Activated naive CD8-positive, alpha-beta T cell (primary cell): ENCODE data around the gene EFHD1.

Experiments
- H3K27ac Mint-ChIP-seq: one replicate; pipeline ENCODE4 v1.8.0; 2021; ENCODE audit warnings: mixed read lengths
- H3K27me3 Mint-ChIP-seq: one replicate; pipeline ENCODE4 v1.8.0; 2021; ENCODE audit warnings: mixed read lengths
- H3K36me3 Mint-ChIP-seq: one replicate; pipeline ENCODE4 v1.8.0; 2021; ENCODE audit warnings: mixed read lengths
- H3K4me1 Mint-ChIP-seq: one replicate; pipeline ENCODE4 v1.8.0; 2021; ENCODE audit warnings: low read depth, mixed read lengths
- H3K4me3 Mint-ChIP-seq: one replicate; pipeline ENCODE4 v1.8.0; 2021; ENCODE audit warnings: mild to moderate bottlenecking, mixed read lengths
- H3K9me3 Mint-ChIP-seq: one replicate; pipeline ENCODE4 v1.8.0; 2021; ENCODE audit warnings: low read depth, mixed read lengths

Gene EFHD1

GRCh38 chr2:232607011-232607410 lies 26.4 kb upstream of the EFHD1 start:
- H3K27me3 Mint-ChIP-seq, result no peaks in the 10 kb centered on the region
- H3K36me3 Mint-ChIP-seq, result no peaks in the 10 kb centered on the region
- no peaks in the 10 kb centered on the region for H3K9me3 Mint-ChIP-seq
- H3K27ac Mint-ChIP-seq, result no peak overlapping the region
- peaks cover 5% of the 10 kb centered on the region for H3K4me1 Mint-ChIP-seq
- H3K4me3 Mint-ChIP-seq, result no peak overlapping the region

GRCh38 chr2:232609607-232610006 lies 23.8 kb upstream of the EFHD1 start:
- no peaks in the 10 kb centered on the region for H3K36me3 Mint-ChIP-seq
- no peak overlapping the region for H3K27ac Mint-ChIP-seq
- H3K27me3 Mint-ChIP-seq, result no peaks in the 10 kb centered on the region
- H3K4me3 Mint-ChIP-seq, result no peak overlapping the region
- H3K4me1 Mint-ChIP-seq, result peaks cover 4% of the 10 kb centered on the region
- no peaks in the 10 kb centered on the region for H3K9me3 Mint-ChIP-seq

- Mint-ChIP-seq H3K27me3 (no peaks in the 10 kb centered on the region), H3K4me1 (peaks cover 4% of the 10 kb centered on the region), H3K27ac (no peak overlapping the region), H3K9me3 (no peaks in the 10 kb centered on the region), H3K36me3 (no peaks in the 10 kb centered on the region), H3K4me3 (no peak overlapping the region)
Observed at GRCh38 chr2:232610081-232610480, 23.3 kb upstream of the EFHD1 start.

- Mint-ChIP-seq H3K4me1 (peaks cover 2% of the 10 kb centered on the region), H3K9me3 (no peaks in the 10 kb centered on the region), H3K27ac (no peak overlapping the region), H3K36me3 (no peaks in the 10 kb centered on the region), H3K27me3 (no peaks in the 10 kb centered on the region), H3K4me3 (no peak overlapping the region)
Observed at GRCh38 chr2:232611061-232611460, 22.3 kb upstream of the EFHD1 start.

- H3K27ac Mint-ChIP-seq, result no peak overlapping the region
- no peaks in the 10 kb centered on the region for H3K27me3 Mint-ChIP-seq
- no peak overlapping the region for H3K4me3 Mint-ChIP-seq
- H3K4me1 Mint-ChIP-seq, result no peaks in the 10 kb centered on the region
- no peaks in the 10 kb centered on the region for H3K36me3 Mint-ChIP-seq
- no peaks in the 10 kb centered on the region for H3K9me3 Mint-ChIP-seq
Observed at GRCh38 chr2:232611559-232612218, 21.7 kb upstream of the EFHD1 start.

GRCh38 chr2:232613538-232614134 lies 19.8 kb upstream of the EFHD1 start:
- no peak overlapping the region for H3K4me3 Mint-ChIP-seq
- no peaks in the 10 kb centered on the region for H3K27me3 Mint-ChIP-seq
- no peaks in the 10 kb centered on the region for H3K9me3 Mint-ChIP-seq
- no peaks in the 10 kb centered on the region for H3K4me1 Mint-ChIP-seq
- no peak overlapping the region for H3K27ac Mint-ChIP-seq
- H3K36me3 Mint-ChIP-seq, result no peaks in the 10 kb centered on the region

- no peak overlapping the region for H3K4me3 Mint-ChIP-seq
Observed at GRCh38 chr2:232615339-232615738, 18.1 kb upstream of the EFHD1 start.

GRCh38 chr2:232621186-232621585 lies 12.2 kb upstream of the EFHD1 start:
- Mint-ChIP-seq H3K27ac (no peak overlapping the region), H3K27me3 (peaks cover 3% of the 10 kb centered on the region), H3K4me1 (no peaks in the 10 kb centered on the region), H3K4me3 (no peak overlapping the region), H3K36me3 (no peaks in the 10 kb centered on the region), H3K9me3 (no peaks in the 10 kb centered on the region)

More at GRCh38 chr2:232615339-232615738, 18.1 kb upstream of the EFHD1 start:
- Mint-ChIP-seq H3K36me3 (no peaks in the 10 kb centered on the region), H3K27me3 (no peaks in the 10 kb centered on the region), H3K27ac (no peak overlapping the region), H3K4me1 (no peaks in the 10 kb centered on the region), H3K9me3 (no peaks in the 10 kb centered on the region)

GRCh38 chr2:232622563-232622962 lies 10.8 kb upstream of the EFHD1 start:
- H3K4me3 Mint-ChIP-seq, result no peak overlapping the region
- H3K4me1 Mint-ChIP-seq, result no peaks in the 10 kb centered on the region

GRCh38 chr2:232623768-232624765 lies 9.3 kb upstream of the EFHD1 start:
- peaks cover 3% of the 10 kb centered on the region for H3K27me3 Mint-ChIP-seq

More at GRCh38 chr2:232622563-232622962, 10.8 kb upstream of the EFHD1 start:
- Mint-ChIP-seq H3K27me3 (peaks cover 3% of the 10 kb centered on the region), H3K27ac (no peak overlapping the region), H3K9me3 (no peaks in the 10 kb centered on the region), H3K36me3 (no peaks in the 10 kb centered on the region)

GRCh38 chr2:232626584-232626983 lies 6.8 kb upstream of the EFHD1 start:
- Mint-ChIP-seq H3K9me3 (no peaks in the 10 kb centered on the region), H3K27me3 (peaks cover 11% of the 10 kb centered on the region), H3K27ac (no peak overlapping the region), H3K36me3 (no peaks in the 10 kb centered on the region), H3K4me1 (no peaks in the 10 kb centered on the region), H3K4me3 (no peak overlapping the region)

More at GRCh38 chr2:232623768-232624765, 9.3 kb upstream of the EFHD1 start:
- Mint-ChIP-seq H3K4me1 (no peaks in the 10 kb centered on the region), H3K36me3 (no peaks in the 10 kb centered on the region), H3K27ac (no peak overlapping the region), H3K9me3 (no peaks in the 10 kb centered on the region), H3K4me3 (no peak overlapping the region)

GRCh38 chr2:232628466-232629128 lies 4.8 kb upstream of the EFHD1 start:
- Mint-ChIP-seq H3K27ac (no peak overlapping the region), H3K27me3 (peaks cover 14% of the 10 kb centered on the region), H3K9me3 (no peaks in the 10 kb centered on the region), H3K4me1 (peaks cover 8% of the 10 kb centered on the region), H3K36me3 (no peaks in the 10 kb centered on the region), H3K4me3 (no peak overlapping the region)

GRCh38 chr2:232629129-232629475 lies 4.3 kb upstream of the EFHD1 start:
- H3K36me3 Mint-ChIP-seq, result no peaks in the 10 kb centered on the region
- no peaks in the 10 kb centered on the region for H3K9me3 Mint-ChIP-seq
- no peak overlapping the region for H3K27ac Mint-ChIP-seq
- peaks cover 14% of the 10 kb centered on the region for H3K27me3 Mint-ChIP-seq
- H3K4me1 Mint-ChIP-seq, result peaks cover 8% of the 10 kb centered on the region
- H3K4me3 Mint-ChIP-seq, result no peak overlapping the region

GRCh38 chr2:232632229-232632903 lies 1.0 kb upstream of the EFHD1 start:
- H3K4me1 Mint-ChIP-seq, result peaks cover 15% of the 10 kb centered on the region
- peak overlapping the region; percentile 52 for H3K4me3 Mint-ChIP-seq
- no peaks in the 10 kb centered on the region for H3K36me3 Mint-ChIP-seq
- H3K9me3 Mint-ChIP-seq, result no peaks in the 10 kb centered on the region
- no peak overlapping the region for H3K27ac Mint-ChIP-seq
- H3K27me3 Mint-ChIP-seq, result peaks cover 20% of the 10 kb centered on the region
